DMS153 treated with DMSO at 0.1 percent for 48 hours (cell line): Measurements from ENCODE around the gene ETV7.
"Not testable (repeated sequence)": the region's sequence is repeated elsewhere in the genome, so short reads cannot be mapped to it uniquely, and the experiment has no call there.

Experiments used
- DNase-seq: peaks from one replicate; lab custom pipeline; 2025; ENCODE audit not compliant: unreplicated experiment; lab: John Stamatoyannopoulos, UW

The ETV7 gene

GRCh38 chr6:36364669-36365479 lies 22.6 kb downstream of the ETV7 start:
- DNase-seq = no peak

- not testable (repeated sequence) for DNase-seq
Observed at GRCh38 chr6:36364061-36364635, 23.3 kb downstream of the ETV7 start.

- not testable (repeated sequence) for DNase-seq
Observed at GRCh38 chr6:36363371-36363752, 24.1 kb downstream of the ETV7 start.

- no peak for DNase-seq
Observed at GRCh38 chr6:36362551-36363370, 24.7 kb downstream of the ETV7 start.

GRCh38 chr6:36361071-36361470 lies 26.4 kb downstream of the ETV7 start:
- no peak for DNase-seq

- peak; percentile 10 for DNase-seq
Observed at GRCh38 chr6:36360241-36361054, 27.0 kb downstream of the ETV7 start.

- DNase-seq = no peak
Observed at GRCh38 chr6:36358226-36358915, 29.1 kb downstream of the ETV7 start.

GRCh38 chr6:36357872-36358225 lies 29.6 kb downstream of the ETV7 start:
- no peak for DNase-seq

- DNase-seq = no peak
Observed at GRCh38 chr6:36355819-36356218, 31.6 kb downstream of the ETV7 start.

GRCh38 chr6:36353411-36353915 lies 34.0 kb downstream of the ETV7 start:
- no peak for DNase-seq

- no peak for DNase-seq
Observed at GRCh38 chr6:36352477-36353157, 34.9 kb downstream of the ETV7 start.

- no peak for DNase-seq
Observed at GRCh38 chr6:36350681-36351571, 36.5 kb downstream of the ETV7 start.

GRCh38 chr6:36350082-36350481 lies 37.4 kb downstream of the ETV7 start:
- DNase-seq = no peak

- DNase-seq = peak; percentile 51
Observed at GRCh38 chr6:36349240-36349639, 38.2 kb downstream of the ETV7 start.

GRCh38 chr6:36347621-36348020 lies 39.8 kb downstream of the ETV7 start:
- DNase-seq = no peak

- DNase-seq = no peak
Observed at GRCh38 chr6:36346486-36347273, 40.8 kb downstream of the ETV7 start.

- DNase-seq = no peak
Observed at GRCh38 chr6:36345681-36346466, 41.6 kb downstream of the ETV7 start.
